ENCODE results near the gene SMPD2. TPM values are rescaled to one million over a fixed set of nuclear protein-coding genes. Genes with fewer than 3 reads are reported as not detected.

Gene SMPD2
- total and polyA plus RNA-seq, 9 of the 15 experiments (the other 6 are each of a cell fraction or from before 2014, with no cell fraction given) = 0.13 to 21.8 (median 18.3) TPM

DNA sequence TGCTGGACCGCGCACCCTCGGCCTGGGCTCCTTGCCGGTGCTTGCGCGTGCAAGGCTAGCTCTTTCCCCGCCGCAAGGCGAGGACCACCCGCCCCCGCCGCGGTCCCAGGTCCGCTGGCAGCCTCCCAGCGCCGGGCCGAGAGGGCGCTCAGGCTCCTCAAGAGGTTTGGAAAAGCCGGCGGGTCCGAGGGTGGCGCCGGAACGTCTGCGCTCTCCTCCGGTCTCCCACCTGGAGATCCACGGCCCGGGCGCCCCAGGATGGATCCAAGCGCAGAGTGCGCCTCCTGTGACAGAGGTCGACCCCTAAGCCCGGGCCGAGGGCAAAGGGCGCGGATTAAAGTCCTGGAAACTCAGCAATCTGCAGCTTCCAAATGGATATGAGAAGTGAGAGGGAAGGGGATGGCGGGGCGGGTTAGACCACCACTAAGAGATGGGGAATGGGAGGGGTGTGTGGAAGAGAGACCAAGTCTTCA is 15.6 kb downstream of the SMPD2 start (continued):
- no peak for TF ChIP-seq RFX7 (CRISPR knock-in tag; IDR thresholded peaks at IDR 0.05)
- TF ChIP-seq MLLT1 (IDR thresholded peaks at IDR 0.05) = no peak
- TF ChIP-seq ZNF764 (CRISPR knock-in tag; IDR thresholded peaks at IDR 0.05; ENCODE audit: low read depth) = no peak
- no peak for TF ChIP-seq FOXM1 (IDR thresholded peaks at IDR 0.05; ENCODE audit: low read depth)
- TF ChIP-seq FOXM1 (CRISPR knock-in tag; IDR thresholded peaks at IDR 0.05; ENCODE audit: low read depth) = 0 out of 2 replicates have a peak, but pooled peaks have one; percentile 29
- peak; percentile 52; the same call in 1 of the 2 replicates for TF ChIP-seq MTA3 (IDR thresholded peaks at IDR 0.05; ENCODE audit: borderline replicate concordance)
- no peak for TF ChIP-seq SIX5 (IDR thresholded peaks at IDR 0.05; ENCODE audit: borderline replicate concordance in 1 of 2, insufficient read depth in 1 of 2, low read depth in 1 of 2, low read length in 2 of 2)
- no peak for TF ChIP-seq ZNF212 (CRISPR knock-in tag; IDR thresholded peaks at IDR 0.05)
- peak; percentile 25; the same call in 1 of the 2 replicates for TF ChIP-seq L3MBTL2 (IDR thresholded peaks at IDR 0.05)
- TF ChIP-seq SMAD4 (CRISPR knock-in tag; conservative IDR thresholded peaks at IDR 0.05) = peak; percentile 65
- no peak for TF ChIP-seq ASH1L (IDR thresholded peaks at IDR 0.05; ENCODE audit: borderline replicate concordance, low read depth, partially characterized antibody)
- TF ChIP-seq, protein P1, sequence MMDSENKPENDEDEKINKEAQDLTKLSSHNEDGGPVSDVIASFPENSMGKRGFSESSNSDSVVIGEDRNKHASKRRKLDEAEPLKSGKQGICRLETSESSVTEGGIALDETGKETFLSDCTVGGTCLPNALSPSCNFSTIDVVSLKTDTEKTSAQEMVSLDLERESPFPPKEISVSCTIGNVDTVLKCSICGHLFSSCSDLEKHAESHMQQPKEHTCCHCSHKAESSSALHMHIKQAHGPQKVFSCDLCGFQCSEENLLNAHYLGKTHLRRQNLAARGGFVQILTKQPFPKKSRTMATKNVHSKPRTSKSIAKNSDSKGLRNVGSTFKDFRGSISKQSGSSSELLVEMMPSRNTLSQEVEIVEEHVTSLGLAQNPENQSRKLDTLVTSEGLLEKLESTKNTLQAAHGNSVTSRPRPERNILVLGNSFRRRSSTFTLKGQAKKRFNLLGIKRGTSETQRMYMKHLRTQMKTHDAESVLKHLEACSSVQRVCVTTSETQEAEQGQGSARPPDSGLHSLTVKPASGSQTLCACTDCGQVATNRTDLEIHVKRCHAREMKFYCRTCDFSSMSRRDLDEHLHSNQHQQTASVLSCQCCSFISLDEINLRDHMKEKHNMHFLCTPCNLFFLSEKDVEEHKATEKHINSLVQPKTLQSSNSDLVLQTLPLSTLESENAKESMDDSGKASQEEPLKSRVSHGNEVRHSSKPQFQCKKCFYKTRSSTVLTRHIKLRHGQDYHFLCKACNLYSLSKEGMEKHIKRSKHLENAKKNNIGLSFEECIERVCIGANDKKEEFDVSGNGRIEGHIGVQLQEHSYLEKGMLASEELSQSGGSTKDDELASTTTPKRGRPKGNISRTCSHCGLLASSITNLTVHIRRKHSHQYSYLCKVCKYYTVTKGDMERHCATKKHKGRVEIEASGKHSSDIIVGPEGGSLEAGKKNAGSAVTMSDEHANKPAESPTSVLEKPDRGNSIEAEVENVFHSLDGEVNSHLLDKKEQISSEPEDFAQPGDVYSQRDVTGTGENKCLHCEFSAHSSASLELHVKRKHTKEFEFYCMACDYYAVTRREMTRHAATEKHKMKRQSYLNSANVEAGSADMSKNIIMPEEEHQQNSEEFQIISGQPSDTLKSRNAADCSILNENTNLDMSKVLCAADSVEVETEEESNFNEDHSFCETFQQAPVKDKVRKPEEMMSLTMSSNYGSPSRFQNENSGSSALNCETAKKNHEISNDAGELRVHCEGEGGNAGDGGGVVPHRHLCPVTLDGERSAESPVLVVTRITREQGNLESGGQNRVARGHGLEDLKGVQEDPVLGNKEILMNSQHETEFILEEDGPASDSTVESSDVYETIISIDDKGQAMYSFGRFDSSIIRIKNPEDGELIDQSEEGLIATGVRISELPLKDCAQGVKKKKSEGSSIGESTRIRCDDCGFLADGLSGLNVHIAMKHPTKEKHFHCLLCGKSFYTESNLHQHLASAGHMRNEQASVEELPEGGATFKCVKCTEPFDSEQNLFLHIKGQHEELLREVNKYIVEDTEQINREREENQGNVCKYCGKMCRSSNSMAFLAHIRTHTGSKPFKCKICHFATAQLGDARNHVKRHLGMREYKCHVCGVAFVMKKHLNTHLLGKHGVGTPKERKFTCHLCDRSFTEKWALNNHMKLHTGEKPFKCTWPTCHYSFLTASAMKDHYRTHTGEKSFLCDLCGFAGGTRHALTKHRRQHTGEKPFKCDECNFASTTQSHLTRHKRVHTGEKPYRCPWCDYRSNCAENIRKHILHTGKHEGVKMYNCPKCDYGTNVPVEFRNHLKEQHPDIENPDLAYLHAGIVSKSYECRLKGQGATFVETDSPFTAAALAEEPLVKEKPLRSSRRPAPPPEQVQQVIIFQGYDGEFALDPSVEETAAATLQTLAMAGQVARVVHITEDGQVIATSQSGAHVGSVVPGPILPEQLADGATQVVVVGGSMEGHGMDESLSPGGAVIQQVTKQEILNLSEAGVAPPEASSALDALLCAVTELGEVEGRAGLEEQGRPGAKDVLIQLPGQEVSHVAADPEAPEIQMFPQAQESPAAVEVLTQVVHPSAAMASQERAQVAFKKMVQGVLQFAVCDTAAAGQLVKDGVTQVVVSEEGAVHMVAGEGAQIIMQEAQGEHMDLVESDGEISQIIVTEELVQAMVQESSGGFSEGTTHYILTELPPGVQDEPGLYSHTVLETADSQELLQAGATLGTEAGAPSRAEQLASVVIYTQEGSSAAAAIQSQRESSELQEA (IDR thresholded peaks at IDR 0.05; ENCODE audit: low read depth) = no peak
- TF ChIP-seq CHD1 (IDR thresholded peaks at IDR 0.05; ENCODE audit: low read length) = no peak
- TF ChIP-seq ZFPM2 (CRISPR knock-in tag; IDR thresholded peaks at IDR 0.05) = no peak
- 0 out of 4 replicates have a peak, but pooled peaks of 1 of the 2 experiments have one; percentile 33 for TF ChIP-seq FOXA3 (CRISPR knock-in tag; conservative IDR thresholded peaks at IDR 0.05 in 1 of 2, IDR thresholded peaks at IDR 0.05 in 1 of 2)
- TF ChIP-seq HDAC1 (IDR thresholded peaks at IDR 0.05) = peak in 1 of 2 experiments; percentile 36; a peak in 2 of 4 replicates
- TF ChIP-seq FOXJ2 (tag; IDR thresholded peaks at IDR 0.05) = no peak
- peak; percentile 9; the same call in 1 of the 2 replicates for TF ChIP-seq HCFC1 (IDR thresholded peaks at IDR 0.05; ENCODE audit: low read depth, low read length)
- TF ChIP-seq DPF2 (IDR thresholded peaks at IDR 0.05) = no peak
- TF ChIP-seq ZNF140 (CRISPR knock-in tag; IDR thresholded peaks at IDR 0.05) = no peak
- TF ChIP-seq ETS2 (tag; IDR thresholded peaks at IDR 0.05; ENCODE audit: borderline replicate concordance, poor library complexity, severe bottlenecking) = no peak
